GM18517 (cell line): ENCODE measurements around the gene SCFD2.
"Not testable (repeated sequence)": the region's sequence is repeated elsewhere in the genome, so short reads cannot be mapped to it uniquely, and the experiment has no call there.

Source experiments
- ATAC-seq: cut with Tn5 transposase; IDR thresholded peaks from one replicate; pipeline ENCODE4 v1.9.1; 2021; ENCODE audit warnings: mild to moderate bottlenecking, moderate library complexity; ENCODE audit not compliant: unreplicated experiment

Gene SCFD2

DNA sequence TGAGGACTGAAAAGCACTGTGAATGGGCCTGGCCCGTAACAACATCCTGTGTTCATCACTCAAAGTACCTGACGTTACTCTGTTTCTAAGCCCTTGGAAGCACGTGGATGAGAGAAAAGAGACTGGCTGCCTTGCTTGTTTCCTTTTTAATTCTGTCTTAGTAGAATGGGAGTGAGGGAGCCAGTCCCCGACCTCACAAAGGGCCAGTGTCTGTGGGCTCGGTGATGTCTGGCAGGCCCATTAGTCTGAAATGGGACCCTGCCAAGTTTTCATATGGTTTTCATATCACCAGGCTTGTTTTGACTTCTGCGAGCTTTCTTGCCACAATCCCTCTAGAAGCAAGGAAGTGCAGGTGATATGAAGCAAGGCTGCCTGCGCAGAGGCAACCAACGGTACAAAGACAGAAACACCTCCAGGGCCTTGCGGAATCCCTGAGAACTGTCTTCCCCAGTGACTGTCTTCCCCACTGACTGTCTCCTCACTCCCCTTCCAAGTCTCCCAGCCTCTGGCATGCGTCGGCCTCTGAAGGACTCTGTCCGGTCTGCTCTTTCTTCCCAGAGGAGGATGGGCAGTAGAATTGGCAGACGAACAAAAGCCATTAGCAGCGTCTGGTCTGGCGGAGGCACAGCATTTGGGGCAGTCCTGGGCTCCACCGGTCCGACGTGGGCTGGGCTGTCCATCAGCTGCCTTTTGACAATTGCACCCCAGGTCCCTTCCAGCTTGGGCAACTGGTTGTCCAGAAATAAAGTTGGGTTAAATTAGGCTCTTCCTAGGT is 524.0 kb downstream of the SCFD2 start:
- no peak for ATAC-seq

DNA sequence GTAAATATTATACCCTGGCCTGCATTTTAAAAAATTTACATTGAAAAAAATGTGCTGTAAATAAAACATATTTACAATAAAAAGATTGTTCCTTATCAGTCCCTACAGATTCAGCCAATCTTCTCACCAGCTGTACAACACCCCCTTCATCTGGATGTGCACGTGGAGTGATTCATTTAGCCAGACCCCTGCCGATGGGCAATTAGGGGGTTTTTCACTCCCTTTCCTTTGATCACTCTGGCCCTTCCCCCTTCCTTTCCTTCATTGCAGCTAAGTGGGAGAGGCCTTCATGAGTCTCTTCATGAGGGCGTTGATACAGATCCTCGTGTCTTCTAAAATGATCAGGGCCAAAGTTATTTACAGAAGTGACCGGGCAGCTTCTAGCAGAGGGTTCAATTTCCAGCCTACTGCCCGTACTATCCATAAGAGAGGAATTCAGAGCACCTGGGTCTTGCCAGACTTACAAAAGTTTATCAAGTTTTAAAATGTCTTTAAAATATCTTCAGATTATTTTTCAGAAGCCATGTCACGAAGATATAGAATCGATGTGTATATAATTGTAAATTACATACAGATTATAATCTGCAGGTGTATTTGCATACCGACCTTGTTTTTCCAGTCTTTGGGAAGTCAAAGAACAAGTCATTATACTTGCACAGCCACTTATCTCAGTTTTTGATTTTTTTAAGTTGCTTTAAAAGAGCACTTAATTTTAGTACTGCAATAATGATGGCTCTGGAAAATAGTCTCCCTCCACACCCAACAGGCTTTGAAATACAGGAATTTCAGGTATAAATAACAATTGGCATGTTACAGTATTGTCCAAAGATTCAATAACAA is 525.1 kb downstream of the SCFD2 start:
- no peak for ATAC-seq

DNA sequence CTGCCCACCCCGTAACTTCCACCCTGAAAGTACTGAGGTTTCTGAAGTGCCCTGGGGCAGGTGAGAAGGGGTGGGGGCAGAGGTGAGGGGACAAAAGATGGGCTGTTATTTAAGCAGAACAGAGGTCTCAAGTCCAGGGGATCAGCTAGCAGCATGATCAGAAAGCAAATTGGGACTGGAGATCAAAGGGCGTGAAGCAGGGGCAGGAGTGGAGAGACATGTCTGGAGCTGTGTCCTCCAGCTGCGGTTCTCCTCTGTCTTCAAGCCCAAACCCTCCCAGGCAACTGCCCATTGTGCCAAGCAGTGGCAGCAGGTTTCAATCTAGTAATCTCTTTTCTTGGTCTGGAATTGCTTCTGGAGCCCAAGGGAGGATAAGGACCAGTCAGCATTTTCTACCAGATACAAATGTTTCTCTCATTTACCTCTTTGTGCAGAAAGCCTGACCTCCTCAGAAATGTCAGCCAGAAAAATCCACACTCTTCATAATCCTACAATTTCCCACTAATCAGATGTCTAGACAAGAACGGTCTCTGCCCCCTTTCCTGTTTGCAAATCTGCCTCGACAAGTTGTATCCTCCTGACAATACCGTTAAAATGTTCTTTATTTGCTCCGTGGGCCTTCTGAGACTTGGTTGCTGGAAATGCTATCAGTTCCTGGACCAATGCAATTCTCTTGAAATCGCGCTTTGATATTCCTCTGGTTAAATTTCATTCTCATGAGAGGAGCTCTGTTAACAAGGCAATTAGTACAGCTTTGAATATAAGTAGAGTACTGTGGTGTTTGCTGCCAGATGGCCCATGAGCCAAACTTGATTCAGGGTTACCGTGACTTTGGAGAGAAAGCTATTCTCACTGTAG is 526.9 kb downstream of the SCFD2 start:
- no peak for ATAC-seq

DNA sequence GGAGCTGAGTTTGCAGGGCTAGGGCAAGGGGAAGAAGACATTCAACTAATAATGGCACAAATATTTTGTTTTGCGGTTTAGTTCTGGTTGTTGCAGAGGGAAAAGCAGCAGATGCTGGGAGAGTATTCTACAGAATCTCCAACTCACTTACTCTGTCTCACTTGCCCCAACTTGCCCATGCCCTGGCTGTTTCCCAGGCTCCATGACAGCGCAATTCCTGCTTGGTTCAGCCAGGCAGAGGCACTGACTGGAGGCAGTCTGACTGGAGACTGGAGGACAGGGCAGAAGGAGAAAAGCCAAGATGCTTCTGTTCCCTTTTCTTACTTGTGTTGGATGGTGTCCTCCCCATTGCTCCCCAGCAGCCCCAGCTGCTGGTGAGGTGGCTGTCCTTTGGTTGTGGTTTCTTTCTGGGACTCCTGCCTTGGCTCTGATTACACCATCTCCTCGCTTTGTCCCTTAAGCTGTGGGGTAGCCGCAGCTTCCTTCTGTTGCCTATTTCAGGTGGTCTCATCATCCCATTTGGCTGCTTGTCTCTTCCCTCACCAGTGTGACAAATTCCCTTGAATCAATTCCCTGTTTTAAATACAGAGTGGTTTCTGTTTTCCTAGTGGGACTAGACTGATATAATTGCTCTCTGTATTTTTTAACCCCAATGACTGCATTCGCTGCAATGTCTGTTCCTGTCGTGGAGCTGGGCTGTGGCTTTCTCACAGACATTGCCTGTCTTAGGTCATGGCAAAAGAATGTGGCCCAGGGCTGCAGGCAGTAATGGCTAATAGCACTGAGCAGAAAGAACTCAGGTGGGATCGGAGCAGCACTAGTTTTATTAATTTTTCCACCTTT is 527.9 kb downstream of the SCFD2 start:
- ATAC-seq = no peak

DNA sequence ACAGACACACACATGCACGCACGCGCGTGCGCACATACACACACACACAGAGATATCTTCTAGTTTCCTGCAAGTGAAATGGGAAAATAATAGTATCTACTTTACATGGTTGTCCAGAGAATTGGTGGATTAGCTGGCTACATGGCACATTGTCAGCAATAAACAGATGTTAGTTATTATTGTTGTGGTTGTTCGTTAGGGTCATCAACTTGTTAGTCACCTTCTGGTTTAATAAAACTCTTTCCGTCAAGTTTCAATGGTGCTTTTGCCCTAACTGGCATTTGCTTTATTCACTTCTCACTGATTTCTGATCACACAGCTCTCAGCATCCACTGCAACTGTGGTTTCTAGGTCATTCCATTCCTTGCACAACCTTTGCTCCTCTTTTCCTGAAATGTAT is 529.2 kb downstream of the SCFD2 start:
- ATAC-seq = no peak

DNA sequence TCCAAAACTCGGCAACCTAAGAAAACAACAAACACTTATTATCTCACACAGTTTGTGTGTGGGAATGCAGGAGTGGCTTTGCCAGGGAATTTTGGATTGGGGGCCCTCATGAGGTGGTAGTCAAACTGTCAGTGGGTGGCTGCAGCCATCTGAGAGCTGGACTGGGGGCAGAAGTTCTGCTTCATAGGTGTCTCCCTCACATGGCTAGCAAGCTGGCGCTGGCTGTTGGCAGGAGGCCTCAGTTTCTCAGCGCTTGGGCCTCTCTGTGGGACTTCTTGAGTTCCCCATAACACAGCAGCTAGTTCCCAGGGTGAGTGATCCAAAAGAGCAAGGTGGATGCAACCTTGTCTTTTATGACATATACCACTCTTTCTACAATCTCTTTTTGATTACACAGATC is 529.7 kb downstream of the SCFD2 start:
- no peak for ATAC-seq

DNA sequence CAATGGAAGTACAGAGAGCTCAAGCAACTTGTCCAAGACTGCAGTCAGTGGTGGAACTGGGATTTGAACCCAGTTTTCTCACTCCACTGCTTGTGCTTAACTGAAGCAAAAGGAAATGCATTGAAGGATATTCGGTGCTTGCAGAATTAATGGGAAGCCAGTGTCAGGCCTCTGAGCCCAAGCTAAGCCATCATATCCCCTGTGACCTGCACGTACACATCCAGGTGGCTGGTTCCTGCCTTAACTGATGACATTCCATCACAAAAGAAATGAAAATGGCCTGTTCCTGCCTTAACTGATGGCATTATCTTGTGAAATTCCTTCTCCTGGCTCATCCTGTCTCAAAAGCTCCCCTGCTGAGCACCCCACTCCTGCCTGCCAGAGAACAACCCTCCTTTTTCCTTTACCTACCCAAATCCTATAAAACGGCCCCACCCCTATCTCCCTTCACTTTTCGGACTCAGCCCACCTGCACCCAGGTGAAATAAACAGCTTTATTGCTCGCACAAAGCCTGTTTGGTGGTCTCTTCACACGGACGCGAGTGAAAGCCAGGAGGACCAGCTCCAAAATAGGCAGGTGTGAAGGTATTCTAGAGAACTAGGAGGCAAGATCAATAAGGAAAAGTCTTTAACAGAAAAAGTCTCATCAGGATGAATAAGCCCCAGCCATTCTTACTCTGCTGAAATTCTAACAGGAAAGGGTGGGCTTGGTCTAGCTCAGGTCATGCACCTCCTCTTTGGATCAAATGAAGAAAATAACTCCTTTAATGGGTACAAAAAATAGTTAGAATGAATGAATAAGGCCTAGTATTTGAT is 531.0 kb downstream of the SCFD2 start:
- ATAC-seq = not testable (repeated sequence)

DNA sequence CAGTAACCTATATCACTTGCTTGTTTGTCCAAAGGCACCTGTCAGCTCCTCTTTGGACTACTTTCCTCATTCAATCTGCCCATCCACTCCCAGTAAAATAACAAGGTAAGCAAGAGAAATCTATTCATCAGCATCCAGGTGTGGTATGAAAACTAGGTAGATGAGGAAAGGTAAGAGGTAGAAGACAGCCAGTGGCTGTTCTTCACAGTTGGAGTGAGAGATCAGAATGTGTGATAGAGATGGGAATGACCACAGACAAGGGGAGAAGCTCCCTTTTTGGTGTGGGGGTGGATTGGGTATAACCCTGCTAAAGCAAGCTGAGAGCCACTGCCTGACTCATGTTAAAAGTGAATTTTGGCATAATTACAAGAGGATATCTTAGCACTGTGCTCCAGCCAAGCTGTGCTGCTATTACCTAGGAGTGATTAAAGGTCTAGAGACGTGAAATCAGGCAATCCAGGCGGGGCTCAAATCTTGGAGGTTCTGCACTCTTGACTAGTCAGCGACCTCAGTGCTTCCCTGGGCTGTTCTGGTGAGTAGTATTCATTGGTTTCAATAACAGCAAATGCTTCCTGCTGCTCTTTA is 531.8 kb downstream of the SCFD2 start:
- ATAC-seq = no peak

DNA sequence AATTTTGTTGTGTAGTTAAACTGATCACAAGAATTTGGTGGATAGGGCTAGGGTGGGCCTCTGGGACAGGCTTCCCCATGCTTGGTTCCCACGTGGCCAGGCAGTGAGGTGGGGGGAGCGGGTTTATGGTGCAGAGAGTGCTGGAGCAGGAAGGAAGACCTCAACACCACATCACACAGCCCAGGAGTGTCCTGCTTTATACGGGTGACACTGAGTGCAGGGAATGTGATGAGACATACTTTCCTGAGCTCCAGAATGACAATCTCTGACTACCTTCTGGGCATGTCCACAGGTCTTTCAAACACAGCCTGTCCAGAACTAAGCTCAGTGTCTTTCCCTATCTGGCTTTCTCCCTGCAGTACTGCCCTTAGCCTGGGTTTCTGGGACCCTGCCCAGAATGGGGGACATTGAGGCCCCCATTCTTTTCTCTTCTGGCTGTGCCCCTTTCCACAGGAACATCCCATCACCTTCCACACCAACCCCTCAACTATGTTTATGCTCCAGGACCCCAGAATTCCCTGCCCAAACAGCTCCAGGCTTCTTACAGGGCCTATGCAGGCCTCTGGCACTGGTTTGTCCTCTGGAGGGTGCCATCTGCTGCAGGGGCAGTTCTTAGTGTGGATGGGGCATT is 540.3 kb downstream of the SCFD2 start:
- ATAC-seq = no peak

DNA sequence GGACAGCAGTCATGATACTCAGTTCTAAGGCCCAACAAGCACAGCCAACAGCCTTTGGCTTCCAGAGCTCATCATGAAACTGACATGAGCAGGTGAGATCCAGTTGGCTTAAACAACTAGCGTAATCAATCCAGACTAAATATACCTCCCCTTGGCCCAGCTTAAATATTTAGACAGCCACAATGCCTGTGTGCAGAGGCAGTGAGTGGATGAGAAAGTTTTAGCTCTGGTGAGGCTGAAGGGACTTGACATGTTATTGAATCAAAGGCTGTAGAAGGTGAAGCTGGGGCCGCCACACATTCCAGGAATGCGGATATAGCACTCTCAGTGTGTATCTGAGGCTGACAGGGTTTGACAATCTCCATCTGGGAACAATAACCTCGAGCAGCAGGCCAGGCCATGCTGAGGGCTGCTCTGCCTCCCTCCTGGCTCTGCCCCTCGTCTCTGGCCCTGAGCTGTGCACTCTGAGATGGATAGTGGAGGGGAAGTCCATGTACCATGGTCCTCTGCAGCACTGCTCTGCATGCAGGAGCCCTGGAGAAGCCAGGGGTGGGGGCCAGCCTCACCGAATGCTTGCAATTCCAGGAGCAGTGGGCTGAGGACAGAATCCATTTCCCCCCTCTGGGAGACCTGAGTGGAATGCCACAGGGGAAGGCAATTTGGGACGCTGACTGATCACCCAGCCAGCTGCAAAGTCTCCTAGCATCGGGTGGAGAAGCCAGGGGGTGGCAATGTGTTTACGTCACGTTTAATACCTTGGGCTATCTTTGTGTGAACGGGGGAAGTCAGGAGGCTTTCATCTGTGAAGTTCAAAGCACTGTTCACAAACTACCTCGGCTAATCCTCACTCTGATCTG is 541.0 kb downstream of the SCFD2 start:
- ATAC-seq = no peak

DNA sequence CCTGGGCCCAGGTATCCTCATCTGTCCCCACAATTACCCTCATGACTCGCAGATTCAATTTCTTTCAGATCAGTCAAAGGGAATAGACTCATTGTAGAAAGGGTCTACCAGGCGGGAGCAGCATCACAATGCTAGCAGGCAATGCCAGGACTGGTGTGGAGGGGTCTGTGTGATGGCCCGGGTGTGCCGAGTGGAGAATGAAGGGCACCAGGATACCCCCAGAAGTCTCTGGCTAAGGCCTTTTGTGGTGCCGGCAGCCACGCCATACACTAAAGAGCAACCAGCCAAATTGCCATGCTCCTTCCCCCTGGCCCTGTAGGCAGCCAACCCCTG is 541.6 kb downstream of the SCFD2 start:
- ATAC-seq = no peak

DNA sequence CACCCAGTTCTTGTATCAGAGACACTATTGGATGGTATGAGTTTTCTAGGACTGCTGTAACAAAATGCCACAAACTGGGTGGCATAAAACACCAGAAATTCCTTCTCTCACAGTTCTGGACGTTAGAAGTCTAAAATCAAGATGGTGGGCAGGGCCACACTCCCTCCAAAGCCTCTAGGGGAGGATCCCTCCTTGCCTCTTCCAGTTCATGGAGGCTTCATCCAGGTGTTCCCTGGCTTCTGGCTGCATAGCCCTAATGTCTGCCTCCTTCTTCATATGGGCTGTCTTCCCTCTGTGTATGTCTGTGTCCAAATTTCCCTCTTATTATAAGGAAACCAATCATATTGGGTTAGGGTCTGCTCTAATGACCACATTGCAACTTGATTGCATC is 542.2 kb downstream of the SCFD2 start:
- no peak for ATAC-seq
